K562 (cell line): Measurements from ENCODE around the gene CCZ1B.
"Not testable (repeated sequence)": the region's sequence is repeated elsewhere in the genome, so short reads cannot be mapped to it uniquely, and the experiment has no call there.

Experiments
- CBX1 ChIP-seq: sonication (generic); IDR thresholded peaks from 2 replicates; pipeline ENCODE4 v1.6.1; 2016; ENCODE audit warnings: antibody characterized with exemption, low read depth, mild to moderate bottlenecking
- CEBPB ChIP-seq: fragments of 450-650 bp; IDR thresholded peaks from 2 replicates; pipeline ENCODE4 v1.6.1; 2016; ENCODE audit warnings: missing genetic modification characterization, missing compliant biosample characterization
- EZH2 ChIP-seq: IDR thresholded peaks from 2 replicates; pipeline ENCODE4 v1.6.1; 2012; ENCODE audit warnings: low read depth, mild to moderate bottlenecking, inconsistent platforms, low read length, borderline replicate concordance
- FOXK2 ChIP-seq, 2 experiments: fragments of 450-650 bp; IDR thresholded peaks in 1 of 2; conservative IDR thresholded peaks in 1 of 2; 2 replicates each; pipeline ENCODE4 v1.6.1; 2016; ENCODE audit warnings: low read depth in 2 of 2, mild to moderate bottlenecking in 1 of 2
- MXI1 ChIP-seq: IDR thresholded peaks from 2 replicates; pipeline ENCODE4 v1.6.1; 2011; ENCODE audit warnings: low read depth, mild to moderate bottlenecking, improper control_type of control experiment, low read length
- POLR2AphosphoS5 ChIP-seq: IDR thresholded peaks from 2 replicates; pipeline ENCODE4 v1.6.1; 2011; ENCODE audit warnings: mild to moderate bottlenecking, low read depth, low read length, moderate library complexity; ENCODE audit not compliant: control insufficient read depth, insufficient read depth
- XRCC5 ChIP-seq: fragments of 200-400 bp; formaldehyde crosslinking; IDR thresholded peaks from 2 replicates; pipeline ENCODE4 v1.6.1; 2017; ENCODE audit warnings: low read depth, mild to moderate bottlenecking, low read length
- ZEB2 ChIP-seq: fragments of 450-650 bp; IDR thresholded peaks from 2 replicates; pipeline ENCODE4 v1.6.1; 2016
- ZNF75A ChIP-seq: fragments of 450-650 bp; formaldehyde crosslinking; IDR thresholded peaks from 2 replicates; pipeline ENCODE4 v1.4.0; 2020; ENCODE audit warnings: mild to moderate bottlenecking
- TF ChIP-seq, protein P1 (sequence below): fragments of 450-650 bp; IDR thresholded peaks from 2 replicates; pipeline ENCODE4 v1.6.1; 2016; ENCODE audit warnings: antibody characterized with exemption
- TF ChIP-seq, protein P2 (sequence below), 3 experiments: IDR thresholded peaks in 2 of 3; conservative IDR thresholded peaks in 1 of 3; 2 replicates each; pipeline ENCODE4 v1.5.1; 2011 to 2012; ENCODE audit warnings: low read length in 3 of 3, mild to moderate bottlenecking in 3 of 3, control low read depth in 2 of 3, improper control_type of control experiment in 1 of 3, inconsistent platforms in 1 of 3, low read depth in 1 of 3, mixed read lengths in 1 of 3, moderate library complexity in 1 of 3; ENCODE audit not compliant: insufficient read depth in 2 of 3
- TF ChIP-seq, protein P3 (sequence below): sonication (generic); formaldehyde crosslinking; IDR thresholded peaks from 2 replicates; pipeline ENCODE4 v1.8.0; 2022; ENCODE audit warnings: mild to moderate bottlenecking, missing genetic modification reagents, borderline replicate concordance
- TF ChIP-seq, protein P4 (sequence below): sonication (generic); formaldehyde crosslinking; IDR thresholded peaks from 2 replicates; pipeline ENCODE4 v1.9.0; 2022; ENCODE audit warnings: mild to moderate bottlenecking, missing genetic modification reagents
- TF ChIP-seq, protein P5 (sequence below): sonication (generic); formaldehyde crosslinking; IDR thresholded peaks from 2 replicates; pipeline ENCODE4 v1.8.1; 2023; ENCODE audit warnings: mild to moderate bottlenecking, missing genetic modification reagents

DNA sequence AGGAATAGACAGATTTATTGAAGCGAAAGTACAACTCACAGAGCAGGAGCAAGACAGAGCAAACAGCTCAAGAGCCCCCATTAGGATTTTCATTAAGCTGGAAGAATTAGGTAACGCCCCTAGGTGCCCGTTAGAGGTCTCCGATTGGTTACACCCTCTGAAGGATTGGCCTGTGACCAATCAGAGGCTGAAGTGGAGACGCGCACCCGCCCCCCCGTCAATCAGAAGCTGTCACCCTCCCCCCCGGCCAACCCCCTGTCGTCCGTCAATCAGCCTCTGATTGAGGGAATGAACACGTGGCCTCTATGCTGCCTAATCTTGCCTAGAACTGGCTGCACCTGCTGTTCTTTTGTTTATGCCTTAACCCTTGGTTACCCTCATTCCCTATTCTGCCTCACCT, 1.1 kb upstream of the CCZ1B start:
- TF ChIP-seq, protein P1, sequence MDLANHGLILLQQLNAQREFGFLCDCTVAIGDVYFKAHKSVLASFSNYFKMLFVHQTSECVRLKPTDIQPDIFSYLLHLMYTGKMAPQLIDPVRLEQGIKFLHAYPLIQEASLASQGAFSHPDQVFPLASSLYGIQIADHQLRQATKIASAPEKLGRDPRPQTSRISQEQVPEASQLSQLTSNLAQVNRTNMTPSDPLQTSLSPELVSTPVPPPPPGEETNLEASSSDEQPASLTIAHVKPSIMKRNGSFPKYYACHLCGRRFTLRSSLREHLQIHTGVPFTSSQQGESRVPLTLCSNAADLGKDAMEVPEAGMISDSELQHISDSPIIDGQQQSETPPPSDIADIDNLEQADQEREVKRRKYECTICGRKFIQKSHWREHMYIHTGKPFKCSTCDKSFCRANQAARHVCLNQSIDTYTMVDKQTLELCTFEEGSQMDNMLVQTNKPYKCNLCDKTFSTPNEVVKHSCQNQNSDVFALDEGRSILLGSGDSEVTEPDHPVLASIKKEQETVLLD: not testable (repeated sequence)
- TF ChIP-seq, protein P2, sequence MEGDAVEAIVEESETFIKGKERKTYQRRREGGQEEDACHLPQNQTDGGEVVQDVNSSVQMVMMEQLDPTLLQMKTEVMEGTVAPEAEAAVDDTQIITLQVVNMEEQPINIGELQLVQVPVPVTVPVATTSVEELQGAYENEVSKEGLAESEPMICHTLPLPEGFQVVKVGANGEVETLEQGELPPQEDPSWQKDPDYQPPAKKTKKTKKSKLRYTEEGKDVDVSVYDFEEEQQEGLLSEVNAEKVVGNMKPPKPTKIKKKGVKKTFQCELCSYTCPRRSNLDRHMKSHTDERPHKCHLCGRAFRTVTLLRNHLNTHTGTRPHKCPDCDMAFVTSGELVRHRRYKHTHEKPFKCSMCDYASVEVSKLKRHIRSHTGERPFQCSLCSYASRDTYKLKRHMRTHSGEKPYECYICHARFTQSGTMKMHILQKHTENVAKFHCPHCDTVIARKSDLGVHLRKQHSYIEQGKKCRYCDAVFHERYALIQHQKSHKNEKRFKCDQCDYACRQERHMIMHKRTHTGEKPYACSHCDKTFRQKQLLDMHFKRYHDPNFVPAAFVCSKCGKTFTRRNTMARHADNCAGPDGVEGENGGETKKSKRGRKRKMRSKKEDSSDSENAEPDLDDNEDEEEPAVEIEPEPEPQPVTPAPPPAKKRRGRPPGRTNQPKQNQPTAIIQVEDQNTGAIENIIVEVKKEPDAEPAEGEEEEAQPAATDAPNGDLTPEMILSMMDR (IDR thresholded peaks at IDR 0.05 in 2 of 3, conservative IDR thresholded peaks at IDR 0.05 in 1 of 3; ENCODE audit: insufficient read depth in 2 of 3, low read depth in 1 of 3, low read length in 3 of 3): not testable (repeated sequence)
- not testable (repeated sequence) for TF ChIP-seq EZH2; ZNF75A; FOXK2 (conservative IDR thresholded peaks at IDR 0.05 in 1 of 2, IDR thresholded peaks at IDR 0.05 in 1 of 2; ENCODE audit: low read depth in 2 of 2); POLR2AphosphoS5; CEBPB (tag); ZEB2; MXI1; XRCC5; CBX1
- TF ChIP-seq, protein P3, sequence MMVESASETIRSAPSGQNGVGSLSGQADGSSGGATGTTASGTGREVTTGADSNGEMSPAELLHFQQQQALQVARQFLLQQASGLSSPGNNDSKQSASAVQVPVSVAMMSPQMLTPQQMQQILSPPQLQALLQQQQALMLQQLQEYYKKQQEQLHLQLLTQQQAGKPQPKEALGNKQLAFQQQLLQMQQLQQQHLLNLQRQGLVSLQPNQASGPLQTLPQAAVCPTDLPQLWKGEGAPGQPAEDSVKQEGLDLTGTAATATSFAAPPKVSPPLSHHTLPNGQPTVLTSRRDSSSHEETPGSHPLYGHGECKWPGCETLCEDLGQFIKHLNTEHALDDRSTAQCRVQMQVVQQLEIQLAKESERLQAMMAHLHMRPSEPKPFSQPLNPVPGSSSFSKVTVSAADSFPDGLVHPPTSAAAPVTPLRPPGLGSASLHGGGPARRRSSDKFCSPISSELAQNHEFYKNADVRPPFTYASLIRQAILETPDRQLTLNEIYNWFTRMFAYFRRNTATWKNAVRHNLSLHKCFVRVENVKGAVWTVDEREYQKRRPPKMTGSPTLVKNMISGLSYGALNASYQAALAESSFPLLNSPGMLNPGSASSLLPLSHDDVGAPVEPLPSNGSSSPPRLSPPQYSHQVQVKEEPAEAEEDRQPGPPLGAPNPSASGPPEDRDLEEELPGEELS (CRISPR knock-in tag): not testable (repeated sequence)
- TF ChIP-seq, protein P4, sequence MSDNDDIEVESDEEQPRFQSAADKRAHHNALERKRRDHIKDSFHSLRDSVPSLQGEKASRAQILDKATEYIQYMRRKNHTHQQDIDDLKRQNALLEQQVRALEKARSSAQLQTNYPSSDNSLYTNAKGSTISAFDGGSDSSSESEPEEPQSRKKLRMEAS: not testable (repeated sequence)
- TF ChIP-seq, protein P5, sequence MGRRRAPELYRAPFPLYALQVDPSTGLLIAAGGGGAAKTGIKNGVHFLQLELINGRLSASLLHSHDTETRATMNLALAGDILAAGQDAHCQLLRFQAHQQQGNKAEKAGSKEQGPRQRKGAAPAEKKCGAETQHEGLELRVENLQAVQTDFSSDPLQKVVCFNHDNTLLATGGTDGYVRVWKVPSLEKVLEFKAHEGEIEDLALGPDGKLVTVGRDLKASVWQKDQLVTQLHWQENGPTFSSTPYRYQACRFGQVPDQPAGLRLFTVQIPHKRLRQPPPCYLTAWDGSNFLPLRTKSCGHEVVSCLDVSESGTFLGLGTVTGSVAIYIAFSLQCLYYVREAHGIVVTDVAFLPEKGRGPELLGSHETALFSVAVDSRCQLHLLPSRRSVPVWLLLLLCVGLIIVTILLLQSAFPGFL (CRISPR knock-in tag): not testable (repeated sequence)
